Liver (tissue), 9 donors: ENCODE results near the gene KAT2A. TPM values are rescaled to one million over a fixed set of nuclear protein-coding genes. Genes with fewer than 3 reads are reported as not detected.

Experiments used
- DNase-seq: peaks from one replicate; pipeline ENCODE4 v3.0.0-alpha.2; 2017; ENCODE audit warnings: low spot score
- H3K27ac ChIP-seq, 2 donors: one replicate each; pipeline ENCODE4 v1.7.0; 2013; ENCODE audit warnings: inconsistent platforms in 2 of 2, low read length in 2 of 2, control low read depth in 1 of 2, low read depth in 1 of 2, mild to moderate bottlenecking in 1 of 2
- H3K27me3 ChIP-seq, 4 donors: one replicate each; pipeline versions ENCODE4 v1.6.1 to v1.7.0; 2013; ENCODE audit warnings: low read length in 3 of 4, inconsistent platforms in 1 of 4, mild to moderate bottlenecking in 1 of 4, moderate library complexity in 1 of 4; ENCODE audit not compliant: control insufficient read depth in 4 of 4, insufficient read depth in 4 of 4
- H3K36me3 ChIP-seq, 4 donors: one replicate each; pipeline versions ENCODE4 v1.6.1 to v1.7.0; 2013; ENCODE audit warnings: low read length in 3 of 4, mild to moderate bottlenecking in 3 of 4, low read depth in 1 of 4, moderate library complexity in 1 of 4; ENCODE audit not compliant: control insufficient read depth in 4 of 4, insufficient read depth in 3 of 4
- H3K4me1 ChIP-seq, 4 donors: one replicate each; pipeline versions ENCODE4 v1.6.1 to v1.7.0; 2013; ENCODE audit warnings: low read length in 3 of 4, mild to moderate bottlenecking in 3 of 4, moderate library complexity in 1 of 4; ENCODE audit not compliant: control insufficient read depth in 4 of 4, insufficient read depth in 4 of 4
- H3K4me3 ChIP-seq, 3 donors: one replicate each; pipeline versions ENCODE4 v1.6.1 to v1.7.0; 2013; ENCODE audit warnings: low read length in 3 of 3, control low read depth in 1 of 3, low read depth in 1 of 3, mild to moderate bottlenecking in 1 of 3
- H3K9ac ChIP-seq, 2 donors: one replicate each; pipeline ENCODE4 v1.7.0; 2013; ENCODE audit warnings: low read length in 2 of 2, mild to moderate bottlenecking in 2 of 2, moderate library complexity in 2 of 2, control low read depth in 1 of 2, low read depth in 1 of 2
- H3K9me3 ChIP-seq, 4 donors: one replicate each; pipeline versions ENCODE4 v1.6.1 to v1.7.0; 2013; ENCODE audit warnings: low read length in 3 of 4; ENCODE audit not compliant: control insufficient read depth in 4 of 4
- GABPA ChIP-seq, 2 donors: IDR thresholded peaks in 1 of 2; conservative IDR thresholded peaks in 1 of 2; 2 replicates each; pipeline ENCODE4 v1.6.1; 2016; ENCODE audit warnings: antibody characterized with exemption in 2 of 2, mild to moderate bottlenecking in 1 of 2, moderate library complexity in 1 of 2
- HNF4A ChIP-seq, 2 donors: conservative IDR thresholded peaks; 2 replicates each; pipeline ENCODE4 v1.6.1; 2016; ENCODE audit warnings: antibody characterized with exemption in 2 of 2, mild to moderate bottlenecking in 2 of 2
- HNF4G ChIP-seq: IDR thresholded peaks from 2 replicates; pipeline ENCODE4 v1.6.1; 2016; ENCODE audit warnings: antibody characterized with exemption
- JUND ChIP-seq, 2 donors: IDR thresholded peaks; 2 replicates each; pipeline ENCODE4 v1.6.1; 2016; ENCODE audit warnings: antibody characterized with exemption in 2 of 2
- SP1 ChIP-seq: IDR thresholded peaks from 2 replicates; pipeline ENCODE4 v1.6.1; 2018; ENCODE audit warnings: antibody characterized with exemption, mild to moderate bottlenecking
- TAF1 ChIP-seq: conservative IDR thresholded peaks from 2 replicates; pipeline ENCODE4 v1.6.1; 2016; ENCODE audit warnings: antibody characterized with exemption, mild to moderate bottlenecking
- YY1 ChIP-seq: IDR thresholded peaks from 2 replicates; pipeline ENCODE4 v1.6.1; 2016; ENCODE audit warnings: antibody characterized with exemption, mild to moderate bottlenecking
- WGBS: extraction: QIAGEN DNeasy Blood & Tissue Kit; methylation state at CpG from one replicate; pipeline ENCODE4 v1.1.7; 2013; 5-methylcytosine and 5-hydroxymethylcytosine counted together
- polyA plus RNA-seq, 2 donors: library from polyadenylated mRNA; stranded (reverse) in 1 of 2; unstranded in 1 of 2; fragments of 200-250 nt in 1 of 2; fragments of >200 nt in 1 of 2; fragmentation: Nextera tagmentation in 1 of 2; extraction: Ambion mirVana in 1 of 2; gene quantifications; one replicate each; pipeline versions ENCODE4 v1.2.1 to v1.2.3, GENCODE V29; 2013 to 2015
- total RNA-seq, 2 donors: library from RNA; depleted of rRNA; stranded (reverse); fragments of >200 nt; gene quantifications; one replicate each; pipeline ENCODE4 v1.2.3, GENCODE V29; 2014
- TF ChIP-seq, protein P1 (sequence below): IDR thresholded peaks from 2 replicates; pipeline ENCODE4 v1.6.1; 2016; ENCODE audit warnings: antibody characterized with exemption
- TF ChIP-seq, protein P2 (sequence below): IDR thresholded peaks from 2 replicates; pipeline ENCODE4 v1.6.1; 2016; ENCODE audit warnings: antibody characterized with exemption
- TF ChIP-seq, protein P3 (sequence below): IDR thresholded peaks from 2 replicates; pipeline ENCODE4 v1.6.1; 2016; ENCODE audit warnings: antibody characterized with exemption, mild to moderate bottlenecking
- TF ChIP-seq, protein P4 (sequence below): fragments of 150-350 bp; IDR thresholded peaks from 2 replicates; pipeline ENCODE4 v1.5.1; 2017; ENCODE audit warnings: improper control_type of control experiment, low read depth, low read length; ENCODE audit not compliant: missing input control
- donor health status: healthy.
- donor health status: healthy.
- donor health status: healthy.
- donor health status: healthy.
- donor health status: healthy.

Gene KAT2A
- total and polyA plus RNA-seq, 4 donors, result 5.1 to 14.4 (median 9.6) TPM

DNA sequence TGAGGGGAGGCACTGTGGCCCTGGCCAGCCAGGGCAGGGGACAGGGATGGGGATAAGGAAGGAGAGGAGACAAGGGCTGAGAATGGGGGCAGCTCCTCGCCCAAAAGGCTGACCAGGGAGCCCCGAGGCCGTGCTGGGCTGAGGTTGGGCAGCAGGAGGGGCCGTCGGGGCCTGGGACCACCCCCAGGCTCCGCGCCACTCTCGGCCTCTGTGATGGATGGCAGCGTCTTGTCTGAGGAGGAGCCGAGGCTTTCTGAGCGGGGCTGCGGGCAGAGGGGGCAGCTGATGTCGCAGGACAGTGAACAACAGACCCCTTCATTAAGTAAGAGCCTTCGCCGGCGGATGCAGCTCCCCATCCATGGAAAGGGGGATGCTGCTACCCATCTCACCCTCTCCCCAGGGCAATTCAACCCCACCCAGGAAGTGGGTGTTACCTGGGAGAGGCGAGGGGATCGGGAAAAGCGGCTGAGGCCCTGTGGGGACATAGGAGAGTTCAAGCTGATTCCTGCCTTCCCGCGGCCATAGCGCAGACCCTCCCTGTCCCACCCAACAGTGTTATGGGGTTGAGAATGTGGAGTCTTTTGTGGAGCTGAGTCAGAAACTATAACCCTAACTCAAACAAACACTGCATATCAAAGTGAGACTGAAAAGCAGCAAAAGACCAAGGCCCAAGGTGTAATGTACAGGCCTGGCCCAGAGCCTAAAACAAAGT lies 42.7 kb upstream of the KAT2A start:
- H3K36me3 ChIP-seq, result no peaks in the 10 kb centered on the region
- TF ChIP-seq YY1 (no peak), GABPA (IDR thresholded peaks at IDR 0.05 in 1 of 2, conservative IDR thresholded peaks at IDR 0.05 in 1 of 2) (no peak), SP1 (no peak), HNF4G (no peak), JUND (IDR thresholded peaks at IDR 0.05) (no peak), TAF1 (no peak)
- TF ChIP-seq, protein P1, sequence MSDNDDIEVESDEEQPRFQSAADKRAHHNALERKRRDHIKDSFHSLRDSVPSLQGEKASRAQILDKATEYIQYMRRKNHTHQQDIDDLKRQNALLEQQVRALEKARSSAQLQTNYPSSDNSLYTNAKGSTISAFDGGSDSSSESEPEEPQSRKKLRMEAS, result no peak
- TF ChIP-seq, protein P2, sequence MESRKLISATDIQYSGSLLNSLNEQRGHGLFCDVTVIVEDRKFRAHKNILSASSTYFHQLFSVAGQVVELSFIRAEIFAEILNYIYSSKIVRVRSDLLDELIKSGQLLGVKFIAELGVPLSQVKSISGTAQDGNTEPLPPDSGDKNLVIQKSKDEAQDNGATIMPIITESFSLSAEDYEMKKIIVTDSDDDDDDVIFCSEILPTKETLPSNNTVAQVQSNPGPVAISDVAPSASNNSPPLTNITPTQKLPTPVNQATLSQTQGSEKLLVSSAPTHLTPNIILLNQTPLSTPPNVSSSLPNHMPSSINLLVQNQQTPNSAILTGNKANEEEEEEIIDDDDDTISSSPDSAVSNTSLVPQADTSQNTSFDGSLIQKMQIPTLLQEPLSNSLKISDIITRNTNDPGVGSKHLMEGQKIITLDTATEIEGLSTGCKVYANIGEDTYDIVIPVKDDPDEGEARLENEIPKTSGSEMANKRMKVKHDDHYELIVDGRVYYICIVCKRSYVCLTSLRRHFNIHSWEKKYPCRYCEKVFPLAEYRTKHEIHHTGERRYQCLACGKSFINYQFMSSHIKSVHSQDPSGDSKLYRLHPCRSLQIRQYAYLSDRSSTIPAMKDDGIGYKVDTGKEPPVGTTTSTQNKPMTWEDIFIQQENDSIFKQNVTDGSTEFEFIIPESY, result no peak
- no peaks in the 10 kb centered on the region for H3K9me3 ChIP-seq
- no peaks in the 10 kb centered on the region for H3K4me1 ChIP-seq
- DNase-seq, result no peak
- 77% methylated on average over 22 of the region's 22 CpGs for WGBS
- no peak overlapping the region for H3K9ac ChIP-seq
- H3K27me3 ChIP-seq, result no peaks in the 10 kb centered on the region
- no peak overlapping the region for H3K27ac ChIP-seq
- H3K4me3 ChIP-seq, result no peak overlapping the region

DNA sequence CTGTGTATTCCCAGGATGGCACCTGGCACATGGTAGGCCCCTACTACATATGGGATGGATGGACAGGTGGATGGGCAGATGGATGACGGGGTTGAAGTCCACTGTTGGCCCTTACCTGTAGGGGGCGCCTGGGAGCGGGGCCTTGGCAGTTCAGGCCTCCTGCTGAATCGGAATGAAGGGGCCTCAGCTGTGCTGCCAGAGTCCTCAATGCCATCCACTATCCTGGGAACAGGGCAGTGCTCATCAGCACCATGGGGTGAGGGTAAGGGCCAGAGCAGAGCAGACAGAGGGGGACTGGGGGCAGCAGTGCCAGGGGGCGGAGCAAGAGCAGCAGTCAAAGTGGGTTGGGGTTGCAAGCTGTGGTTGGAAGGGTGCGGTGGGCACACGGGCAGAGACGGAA lies 41.9 kb upstream of the KAT2A start:
- TF ChIP-seq, protein P3, sequence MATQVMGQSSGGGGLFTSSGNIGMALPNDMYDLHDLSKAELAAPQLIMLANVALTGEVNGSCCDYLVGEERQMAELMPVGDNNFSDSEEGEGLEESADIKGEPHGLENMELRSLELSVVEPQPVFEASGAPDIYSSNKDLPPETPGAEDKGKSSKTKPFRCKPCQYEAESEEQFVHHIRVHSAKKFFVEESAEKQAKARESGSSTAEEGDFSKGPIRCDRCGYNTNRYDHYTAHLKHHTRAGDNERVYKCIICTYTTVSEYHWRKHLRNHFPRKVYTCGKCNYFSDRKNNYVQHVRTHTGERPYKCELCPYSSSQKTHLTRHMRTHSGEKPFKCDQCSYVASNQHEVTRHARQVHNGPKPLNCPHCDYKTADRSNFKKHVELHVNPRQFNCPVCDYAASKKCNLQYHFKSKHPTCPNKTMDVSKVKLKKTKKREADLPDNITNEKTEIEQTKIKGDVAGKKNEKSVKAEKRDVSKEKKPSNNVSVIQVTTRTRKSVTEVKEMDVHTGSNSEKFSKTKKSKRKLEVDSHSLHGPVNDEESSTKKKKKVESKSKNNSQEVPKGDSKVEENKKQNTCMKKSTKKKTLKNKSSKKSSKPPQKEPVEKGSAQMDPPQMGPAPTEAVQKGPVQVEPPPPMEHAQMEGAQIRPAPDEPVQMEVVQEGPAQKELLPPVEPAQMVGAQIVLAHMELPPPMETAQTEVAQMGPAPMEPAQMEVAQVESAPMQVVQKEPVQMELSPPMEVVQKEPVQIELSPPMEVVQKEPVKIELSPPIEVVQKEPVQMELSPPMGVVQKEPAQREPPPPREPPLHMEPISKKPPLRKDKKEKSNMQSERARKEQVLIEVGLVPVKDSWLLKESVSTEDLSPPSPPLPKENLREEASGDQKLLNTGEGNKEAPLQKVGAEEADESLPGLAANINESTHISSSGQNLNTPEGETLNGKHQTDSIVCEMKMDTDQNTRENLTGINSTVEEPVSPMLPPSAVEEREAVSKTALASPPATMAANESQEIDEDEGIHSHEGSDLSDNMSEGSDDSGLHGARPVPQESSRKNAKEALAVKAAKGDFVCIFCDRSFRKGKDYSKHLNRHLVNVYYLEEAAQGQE, result no peak
- TF ChIP-seq TAF1, result no peak
- TF ChIP-seq, protein P4, sequence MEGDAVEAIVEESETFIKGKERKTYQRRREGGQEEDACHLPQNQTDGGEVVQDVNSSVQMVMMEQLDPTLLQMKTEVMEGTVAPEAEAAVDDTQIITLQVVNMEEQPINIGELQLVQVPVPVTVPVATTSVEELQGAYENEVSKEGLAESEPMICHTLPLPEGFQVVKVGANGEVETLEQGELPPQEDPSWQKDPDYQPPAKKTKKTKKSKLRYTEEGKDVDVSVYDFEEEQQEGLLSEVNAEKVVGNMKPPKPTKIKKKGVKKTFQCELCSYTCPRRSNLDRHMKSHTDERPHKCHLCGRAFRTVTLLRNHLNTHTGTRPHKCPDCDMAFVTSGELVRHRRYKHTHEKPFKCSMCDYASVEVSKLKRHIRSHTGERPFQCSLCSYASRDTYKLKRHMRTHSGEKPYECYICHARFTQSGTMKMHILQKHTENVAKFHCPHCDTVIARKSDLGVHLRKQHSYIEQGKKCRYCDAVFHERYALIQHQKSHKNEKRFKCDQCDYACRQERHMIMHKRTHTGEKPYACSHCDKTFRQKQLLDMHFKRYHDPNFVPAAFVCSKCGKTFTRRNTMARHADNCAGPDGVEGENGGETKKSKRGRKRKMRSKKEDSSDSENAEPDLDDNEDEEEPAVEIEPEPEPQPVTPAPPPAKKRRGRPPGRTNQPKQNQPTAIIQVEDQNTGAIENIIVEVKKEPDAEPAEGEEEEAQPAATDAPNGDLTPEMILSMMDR, result peak; percentile 14
- TF ChIP-seq HNF4A (conservative IDR thresholded peaks at IDR 0.05), result peak in 1 of 2 donors; percentile 24
- no peak overlapping the region for H3K9ac ChIP-seq
- H3K27me3 ChIP-seq, result no peaks in the 10 kb centered on the region
- no peaks in the 10 kb centered on the region for H3K4me1 ChIP-seq
- 57% methylated on average over 8 of the region's 8 CpGs for WGBS
- H3K4me3 ChIP-seq, result no peak overlapping the region
- no peaks in the 10 kb centered on the region for H3K36me3 ChIP-seq
- H3K9me3 ChIP-seq, result no peaks in the 10 kb centered on the region
- peak; percentile 50 for DNase-seq
- H3K27ac ChIP-seq, result no peak overlapping the region
